ENCODE data around the gene SPRR1B. TPM values are rescaled to one million over a fixed set of nuclear protein-coding genes. Genes with fewer than 3 reads are reported as not detected.
A peak's percentile ranks its signal among the peaks of the same experiment; 100 is the strongest.
"Not testable (repeated sequence)": the region's sequence is repeated elsewhere in the genome, so short reads cannot be mapped to it uniquely, and the experiment has no call there.

SPRR1B gene
- total and polyA plus RNA-seq, 10 of the 15 experiments (the other 5 are each of a cell fraction or from before 2014, with no cell fraction given): not detected

DNA sequence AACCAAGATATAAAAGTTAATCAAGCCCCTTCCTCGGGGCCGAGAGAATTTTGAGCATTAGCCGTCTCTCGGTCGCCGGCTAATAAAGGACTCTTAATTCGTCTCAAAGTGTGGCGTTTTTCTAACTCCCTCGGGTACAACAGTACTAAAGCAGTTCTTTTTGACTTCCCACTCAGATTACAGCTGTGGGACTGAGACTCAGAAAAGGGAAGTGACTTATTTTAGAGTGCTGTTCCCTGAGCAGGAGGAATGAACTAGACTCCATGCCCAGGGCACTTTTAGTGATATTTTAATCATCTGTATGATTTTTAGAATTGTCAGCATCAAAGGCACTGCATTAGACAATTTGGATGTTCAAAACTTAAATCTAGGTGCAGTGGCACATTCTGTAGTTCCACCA, 8.7 kb upstream of the SPRR1B start:
- in situ Hi-C loops (cut with MboI): not testable (repeated sequence)

DNA sequence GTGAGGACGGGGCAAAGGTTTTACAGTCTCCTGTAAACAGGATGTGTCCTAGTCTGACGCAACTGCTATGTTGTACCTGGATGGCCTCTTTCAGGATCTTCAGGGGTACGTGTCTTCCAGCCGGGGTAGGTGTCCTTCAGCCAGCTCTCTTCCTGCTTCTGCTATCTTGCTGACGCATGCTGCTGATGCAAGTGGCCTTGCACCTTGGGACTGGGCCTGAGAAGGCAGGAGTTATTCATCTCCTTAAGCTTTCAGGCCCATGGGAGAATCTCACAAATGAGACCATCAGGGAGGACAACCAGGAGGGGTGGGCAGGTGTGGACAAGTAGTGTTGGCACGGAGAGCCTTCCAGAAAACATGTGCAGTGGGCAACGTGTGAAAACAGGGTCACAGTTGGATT, 7.9 kb upstream of the SPRR1B start:
- Histone ChIP-seq H3K4me3 (no peak overlapping the region), H3K4me2 (ENCODE audit: control insufficient read depth, insufficient read depth) (no peak overlapping the region), H4K20me1 (ENCODE audit: control insufficient read depth, insufficient read depth) (no peaks in the 10 kb centered on the region), H3K9me3 (replicated peaks; ENCODE audit: control insufficient read depth, insufficient read depth, low read length) (no peaks in the 10 kb centered on the region; the same call in 2 of the 3 replicates), H3K4me1 (ENCODE audit: control insufficient read depth, insufficient read depth, low read length) (no peaks in the 10 kb centered on the region), H3K9ac (ENCODE audit: control insufficient read depth, insufficient read depth, low read length) (no peak overlapping the region), H3K27ac (ENCODE audit: control insufficient read depth, insufficient read depth) (no peak overlapping the region), H3K27me3 (replicated peaks in 1 of 2; ENCODE audit: control insufficient read depth in 2 of 2, insufficient read depth in 2 of 2, low read length in 1 of 2) (0 out of 4 replicates have a peak, but pooled peaks cover 0 to 3% of the 10 kb centered on the region in 2 experiments), H3K36me3 (ENCODE audit: control insufficient read depth in 2 of 2, insufficient read depth in 2 of 2, low read length in 1 of 2) (no peaks in the 10 kb centered on the region), H3K79me2 (ENCODE audit: control insufficient read depth, insufficient read depth, low read length) (no peaks in the 10 kb centered on the region), H2AFZ (ENCODE audit: control insufficient read depth, low read depth, low read length) (no peak overlapping the region)
- SMC1A ChIA-PET (ENCODE audit: uncharacterized antibody, unreplicated experiment): no interaction called here
- intact Hi-C loops (cut with micrococcal nuclease; ENCODE audit: unreplicated experiment): no loop called here
- TF ChIP-seq IRF5 (IDR thresholded peaks at IDR 0.05; ENCODE audit: borderline replicate concordance): no peak
- no peak for TF ChIP-seq HDGF (IDR thresholded peaks at IDR 0.05)
- no peak for TF ChIP-seq BMI1 (IDR thresholded peaks at IDR 0.05; ENCODE audit: borderline replicate concordance)
- TF ChIP-seq PAX8 (IDR thresholded peaks at IDR 0.05): no peak
- TF ChIP-seq STAT1 (conservative IDR thresholded peaks at IDR 0.05): no peak
- TF ChIP-seq ZZZ3 (IDR thresholded peaks at IDR 0.05; ENCODE audit: control insufficient read depth, insufficient read length, low read depth): no peak
- no peak for TF ChIP-seq BCL3 (IDR thresholded peaks at IDR 0.05; ENCODE audit: borderline replicate concordance, insufficient read depth, low read depth, low read length, poor library complexity, severe bottlenecking)
- no peak for TF ChIP-seq RELA (IDR thresholded peaks at IDR 0.05; ENCODE audit: borderline replicate concordance, partially characterized antibody)
- no peak for TF ChIP-seq CBFB (IDR thresholded peaks at IDR 0.05; ENCODE audit: low read depth)
- no peak for TF ChIP-seq CREB1 (IDR thresholded peaks at IDR 0.05; ENCODE audit: low read depth)
- no peak for TF ChIP-seq MXI1 (IDR thresholded peaks at IDR 0.05; ENCODE audit: low read depth, low read length)
- no peak for TF ChIP-seq POLR2AphosphoS5 (IDR thresholded peaks at IDR 0.05; ENCODE audit: low read length)
- WGBS (ENCODE audit: insufficient coverage, insufficient replicate concordance, low lambda C conversion rate, missing lambda C conversion rate): 47% methylated on average over 7 of the region's 7 CpGs
- in situ Hi-C loops (cut with MboI): no loop called here
- CTCF ChIA-PET: interaction anchor here (1.4 kb wide), 1 partner anchor 171 kb away, joined by 3 read pairs; no protein-coding TSS in a partner anchor
- no peak for ATAC-seq
- POLR2A ChIA-PET: no interaction called here
- no peak for DNase-seq (ENCODE audit: low read depth, low spot score)
- no peak for FAIRE-seq
- RAD21 ChIA-PET (ENCODE audit: unreplicated experiment): no interaction called here
- BruUV-seq (replicated peaks): no TSS peak

More for the DNA sequence above, 8.7 kb upstream of the SPRR1B start:
- H3K36me3 ChIP-seq (ENCODE audit: control insufficient read depth in 2 of 2, insufficient read depth in 2 of 2, low read length in 1 of 2); H3K27ac ChIP-seq (ENCODE audit: control insufficient read depth, insufficient read depth); H3K4me1 ChIP-seq (ENCODE audit: control insufficient read depth, insufficient read depth, low read length); H3K4me2 ChIP-seq (ENCODE audit: control insufficient read depth, insufficient read depth); intact Hi-C loops (cut with micrococcal nuclease; ENCODE audit: unreplicated experiment); H3K4me3 ChIP-seq; FAIRE-seq; SMC1A ChIA-PET (ENCODE audit: uncharacterized antibody, unreplicated experiment); ATAC-seq; H3K27me3 ChIP-seq (replicated peaks in 1 of 2; ENCODE audit: control insufficient read depth in 2 of 2, insufficient read depth in 2 of 2, low read length in 1 of 2); CTCF ChIA-PET; H2AFZ ChIP-seq (ENCODE audit: control insufficient read depth, low read depth, low read length); H3K9ac ChIP-seq (ENCODE audit: control insufficient read depth, insufficient read depth, low read length); BruUV-seq (replicated peaks); H4K20me1 ChIP-seq (ENCODE audit: control insufficient read depth, insufficient read depth); DNase-seq (ENCODE audit: low read depth, low spot score); RAD21 ChIA-PET (ENCODE audit: unreplicated experiment); H3K79me2 ChIP-seq (ENCODE audit: control insufficient read depth, insufficient read depth, low read length); H3K9me3 ChIP-seq (replicated peaks; ENCODE audit: control insufficient read depth, insufficient read depth, low read length): not testable (repeated sequence)
- 11% methylated on average over 9 of the region's 9 CpGs for WGBS (ENCODE audit: insufficient coverage, insufficient replicate concordance, low lambda C conversion rate, missing lambda C conversion rate)
- peak; percentile 42 for TF ChIP-seq MEF2B (IDR thresholded peaks at IDR 0.05; ENCODE audit: partially characterized antibody, poor library complexity, severe bottlenecking)
- TF ChIP-seq SPI1 (IDR thresholded peaks at IDR 0.05; ENCODE audit: borderline replicate concordance, insufficient read depth, low read depth, low read length): peak; percentile 79; the same call in 1 of the 2 replicates
- POLR2A ChIA-PET: interaction anchor here (0.6 kb wide), 1 partner anchor 9 kb away, joined by 3 read pairs; the partner anchor contains the start of gene SPRR1B
